ENCODE results near the gene CLIP2. TPM values are rescaled to one million over a fixed set of nuclear protein-coding genes. Genes with fewer than 3 reads are reported as not detected.
"Not testable (repeated sequence)": the region's sequence is repeated elsewhere in the genome, so short reads cannot be mapped to it uniquely, and the experiment has no call there.

CLIP2 gene
- 1.5 and 1.7 TPM in 2 replicates for total RNA-seq

- DNase-seq (ENCODE audit: low spot score) = peak; percentile 56
- Mint-ChIP-seq H3K4me1 (ENCODE audit: low read depth) (peaks cover 25% of the 10 kb centered on the region), H3K9me3 (no peaks in the 10 kb centered on the region), H3K4me3 (peak within 1 kb of the TSS; percentile 83), H3K27me3 (ENCODE audit: insufficient read depth) (peaks cover 33% of the 10 kb centered on the region), H3K36me3 (ENCODE audit: low read depth) (no peaks in the 10 kb centered on the region), H3K27ac (peak within 1 kb of the TSS; percentile 82)
- intact Hi-C loops (cut with micrococcal nuclease) = loop anchor here (1.0 kb wide), 1 partner anchor 35 kb away; the partner anchor contains the start of gene RFC2
Measured at GRCh38 chr7:74289018-74289658, at the start of gene CLIP2. Gene CLIP2 (plus strand): TSS chr7:74289407. CDS start chr7:74317547, 28,140 bp downstream.

- no peak overlapping the region for H3K27ac Mint-ChIP-seq
Measured at GRCh38 chr7:74240482-74240881, 48.7 kb upstream of the CLIP2 start.

GRCh38 chr7:74242122-74242443, 47.1 kb upstream of the CLIP2 start:
- intact Hi-C loops (cut with micrococcal nuclease) = no loop called here
- H3K4me3 Mint-ChIP-seq = no peak overlapping the region
- H3K27ac Mint-ChIP-seq = no peak overlapping the region
- peaks cover 39% of the 10 kb centered on the region for H3K36me3 Mint-ChIP-seq (ENCODE audit: low read depth)
- DNase-seq (ENCODE audit: low spot score) = no peak
- peaks cover 4% of the 10 kb centered on the region for H3K4me1 Mint-ChIP-seq (ENCODE audit: low read depth)
- H3K9me3 Mint-ChIP-seq = no peaks in the 10 kb centered on the region
- H3K27me3 Mint-ChIP-seq (ENCODE audit: insufficient read depth) = no peaks in the 10 kb centered on the region

More at GRCh38 chr7:74240482-74240881, 48.7 kb upstream of the CLIP2 start:
- no peak for DNase-seq (ENCODE audit: low spot score)
- intact Hi-C loops (cut with micrococcal nuclease) = no loop called here
- H3K4me3 Mint-ChIP-seq = no peak overlapping the region
- peaks cover 14% of the 10 kb centered on the region for H3K4me1 Mint-ChIP-seq (ENCODE audit: low read depth)
- no peaks in the 10 kb centered on the region for H3K27me3 Mint-ChIP-seq (ENCODE audit: insufficient read depth)
- no peaks in the 10 kb centered on the region for H3K9me3 Mint-ChIP-seq
- H3K36me3 Mint-ChIP-seq (ENCODE audit: low read depth) = peaks cover 42% of the 10 kb centered on the region

- Mint-ChIP-seq H3K4me3 (no peak overlapping the region), H3K9me3 (no peaks in the 10 kb centered on the region), H3K36me3 (ENCODE audit: low read depth) (peaks cover 45% of the 10 kb centered on the region), H3K4me1 (ENCODE audit: low read depth) (peaks cover 6% of the 10 kb centered on the region), H3K27ac (no peak overlapping the region), H3K27me3 (ENCODE audit: insufficient read depth) (no peaks in the 10 kb centered on the region)
- intact Hi-C loops (cut with micrococcal nuclease) = no loop called here
- DNase-seq (ENCODE audit: low spot score) = no peak
Measured at GRCh38 chr7:74246497-74246896, 42.7 kb upstream of the CLIP2 start.

- H3K36me3 Mint-ChIP-seq (ENCODE audit: low read depth) = peaks cover 43% of the 10 kb centered on the region
- DNase-seq (ENCODE audit: low spot score) = no peak
- intact Hi-C loops (cut with micrococcal nuclease) = no loop called here
- H3K4me1 Mint-ChIP-seq (ENCODE audit: low read depth) = peaks cover 11% of the 10 kb centered on the region
- no peaks in the 10 kb centered on the region for H3K27me3 Mint-ChIP-seq (ENCODE audit: insufficient read depth)
- no peaks in the 10 kb centered on the region for H3K9me3 Mint-ChIP-seq
- no peak overlapping the region for H3K27ac Mint-ChIP-seq
- H3K4me3 Mint-ChIP-seq = no peak overlapping the region
Measured at GRCh38 chr7:74248156-74248555, 41.1 kb upstream of the CLIP2 start.

- Mint-ChIP-seq H3K4me1 (ENCODE audit: low read depth) (peaks cover 11% of the 10 kb centered on the region), H3K36me3 (ENCODE audit: low read depth) (peaks cover 38% of the 10 kb centered on the region)
- DNase-seq (ENCODE audit: low spot score); H3K27ac Mint-ChIP-seq; H3K9me3 Mint-ChIP-seq; H3K27me3 Mint-ChIP-seq (ENCODE audit: insufficient read depth); intact Hi-C loops (cut with micrococcal nuclease); H3K4me3 Mint-ChIP-seq: not testable (repeated sequence)
Measured at GRCh38 chr7:74249058-74249457, 40.1 kb upstream of the CLIP2 start.

- Mint-ChIP-seq H3K9me3 (no peaks in the 10 kb centered on the region), H3K36me3 (ENCODE audit: low read depth) (peaks cover 29% of the 10 kb centered on the region), H3K4me3 (peak overlapping the region; percentile 95), H3K4me1 (ENCODE audit: low read depth) (peaks cover 21% of the 10 kb centered on the region), H3K27me3 (ENCODE audit: insufficient read depth) (no peaks in the 10 kb centered on the region), H3K27ac (no peak overlapping the region)
- intact Hi-C loops (cut with micrococcal nuclease) = loop anchor here (1.0 kb wide), 1 partner anchor 44 kb away; no protein-coding TSS in a partner anchor
- DNase-seq (ENCODE audit: low spot score) = no peak
Measured at GRCh38 chr7:74252893-74253292, 36.3 kb upstream of the CLIP2 start.

- Mint-ChIP-seq H3K4me1 (ENCODE audit: low read depth) (peaks cover 21% of the 10 kb centered on the region), H3K27me3 (ENCODE audit: insufficient read depth) (no peaks in the 10 kb centered on the region), H3K27ac (peak overlapping the region; percentile 95), H3K9me3 (no peaks in the 10 kb centered on the region), H3K4me3 (peak overlapping the region; percentile 95), H3K36me3 (ENCODE audit: low read depth) (peaks cover 29% of the 10 kb centered on the region)
- DNase-seq (ENCODE audit: low spot score) = no peak
- intact Hi-C loops (cut with micrococcal nuclease) = loop anchor here (1.0 kb wide), 1 partner anchor 44 kb away; no protein-coding TSS in a partner anchor
Measured at GRCh38 chr7:74253331-74253730, 35.9 kb upstream of the CLIP2 start.

GRCh38 chr7:74253835-74254128, 35.4 kb upstream of the CLIP2 start:
- H3K4me3 Mint-ChIP-seq = peak overlapping the region; percentile 95
- H3K4me1 Mint-ChIP-seq (ENCODE audit: low read depth) = peaks cover 21% of the 10 kb centered on the region
- intact Hi-C loops (cut with micrococcal nuclease) = loop anchor here (1.0 to 2.0 kb wide), 7 partner anchors 17 to 403 kb away; partner anchors contain the start of genes CLIP2, EIF4H and GTF2I
- no peaks in the 10 kb centered on the region for H3K9me3 Mint-ChIP-seq
- H3K36me3 Mint-ChIP-seq (ENCODE audit: low read depth) = peaks cover 27% of the 10 kb centered on the region
- H3K27ac Mint-ChIP-seq = peak overlapping the region; percentile 95
- DNase-seq (ENCODE audit: low spot score) = no peak
- H3K27me3 Mint-ChIP-seq (ENCODE audit: insufficient read depth) = no peaks in the 10 kb centered on the region

- Mint-ChIP-seq H3K27ac (peak within 1 kb of the TSS; percentile 95), H3K9me3 (no peaks in the 10 kb centered on the region), H3K36me3 (ENCODE audit: low read depth) (peaks cover 22% of the 10 kb centered on the region)
Measured at GRCh38 chr7:74254129-74254857, 34.9 kb upstream of the CLIP2 start, which contains the start of gene RFC2. Gene RFC2 (minus strand): TSS chr7:74254399. CDS start chr7:74254383, 16 bp downstream.

GRCh38 chr7:74254858-74255379, 34.3 kb upstream of the CLIP2 start:
- Mint-ChIP-seq H3K9me3 (no peaks in the 10 kb centered on the region), H3K4me1 (ENCODE audit: low read depth) (peaks cover 21% of the 10 kb centered on the region), H3K27me3 (ENCODE audit: insufficient read depth) (no peaks in the 10 kb centered on the region), H3K4me3 (peak overlapping the region; percentile 95), H3K27ac (peak overlapping the region; percentile 95), H3K36me3 (ENCODE audit: low read depth) (peaks cover 17% of the 10 kb centered on the region)
- intact Hi-C loops (cut with micrococcal nuclease) = loop anchor here (1.0 to 5.0 kb wide), 7 partner anchors 15 to 402 kb away; partner anchors contain the start of genes CLIP2, EIF4H and GTF2I
- no peak for DNase-seq (ENCODE audit: low spot score)

More at GRCh38 chr7:74254129-74254857, 34.9 kb upstream of the CLIP2 start, which contains the start of gene RFC2:
- Mint-ChIP-seq H3K4me1 (ENCODE audit: low read depth) (peaks cover 21% of the 10 kb centered on the region), H3K4me3 (peak within 1 kb of the TSS; percentile 95), H3K27me3 (ENCODE audit: insufficient read depth) (no peaks in the 10 kb centered on the region)
- DNase-seq (ENCODE audit: low spot score) = peak; percentile 98
- intact Hi-C loops (cut with micrococcal nuclease) = loop anchor here (1.0 to 2.0 kb wide), 6 partner anchors 16 to 403 kb away; partner anchors contain the start of genes CLIP2, EIF4H and GTF2I

- intact Hi-C loops (cut with micrococcal nuclease) = loop anchor here (2.0 to 5.0 kb wide), 3 partner anchors 147 to 401 kb away; partner anchors contain the start of gene GTF2I
- H3K4me3 Mint-ChIP-seq = peak overlapping the region; percentile 95
Measured at GRCh38 chr7:74255461-74255860, 33.7 kb upstream of the CLIP2 start.

More at GRCh38 chr7:74255461-74255860, 33.7 kb upstream of the CLIP2 start:
- Mint-ChIP-seq H3K4me1 (ENCODE audit: low read depth) (peaks cover 18% of the 10 kb centered on the region), H3K36me3 (ENCODE audit: low read depth) (peaks cover 14% of the 10 kb centered on the region)
- not testable (repeated sequence) for H3K27ac Mint-ChIP-seq; H3K27me3 Mint-ChIP-seq (ENCODE audit: insufficient read depth); DNase-seq (ENCODE audit: low spot score); H3K9me3 Mint-ChIP-seq

Measured in activated T-helper 1 cell treated with anti-CD3 and anti-CD28 coated beads, Interleukin-12 subunit alpha, Interleukin-12 subunit beta, Interleukin-2, Interleukin-4 antibody, amounts not matched to agents 30 ng/mL and 10 ng/mL and 1 ng/mL, durations not matched to agents 14 hours and 24 hours and 36 hours (primary cell).